ENCODE measurements around the gene VEGFA.
A peak's percentile ranks its signal among the peaks of the same experiment; 100 is the strongest.

The VEGFA gene

GRCh38 chr6:43760210-43761168, 9.5 kb upstream of the VEGFA start:
- DNase-seq: no peak

- DNase-seq: no peak
Observed at GRCh38 chr6:43761666-43762409, 8.2 kb upstream of the VEGFA start.

- DNase-seq: no peak
Observed at GRCh38 chr6:43762410-43762768, 7.6 kb upstream of the VEGFA start.

GRCh38 chr6:43762966-43763695, 6.9 kb upstream of the VEGFA start:
- no peak for DNase-seq

- DNase-seq: no peak
Observed at GRCh38 chr6:43763812-43764522, 6.0 kb upstream of the VEGFA start.

GRCh38 chr6:43764772-43765171, 5.2 kb upstream of the VEGFA start:
- no peak for DNase-seq

GRCh38 chr6:43765776-43766499, 4.1 kb upstream of the VEGFA start:
- DNase-seq: no peak

GRCh38 chr6:43766500-43766853, 3.5 kb upstream of the VEGFA start:
- no peak for DNase-seq

- no peak for DNase-seq
Observed at GRCh38 chr6:43766964-43767461, 3.0 kb upstream of the VEGFA start.

- no peak for DNase-seq
Observed at GRCh38 chr6:43767553-43768505, 2.2 kb upstream of the VEGFA start.

GRCh38 chr6:43768506-43768860, 1.5 kb upstream of the VEGFA start:
- no peak for DNase-seq

- DNase-seq: no peak
Observed at GRCh38 chr6:43768983-43769525, 957 bp upstream of the VEGFA start.

GRCh38 chr6:43770372-43771209, 580 bp downstream of the VEGFA start:
- DNase-seq: no peak

GRCh38 chr6:43771210-43771857, 1.3 kb downstream of the VEGFA start:
- DNase-seq: peak in 3 of 4 experiments; percentile 13 to 43 (median 36)

GRCh38 chr6:43771858-43772680, 2.1 kb downstream of the VEGFA start:
- DNase-seq: peak in 3 of 4 experiments; percentile 21 to 43 (median 31)

GRCh38 chr6:43772681-43773049, 2.7 kb downstream of the VEGFA start:
- no peak for DNase-seq

- DNase-seq: peak in 1 of 4 experiments; percentile 21
Observed at GRCh38 chr6:43773050-43773979, 3.3 kb downstream of the VEGFA start.
